Measurements from ENCODE around the gene TRIOBP. TPM values are rescaled to one million over a fixed set of nuclear protein-coding genes. Genes with fewer than 3 reads are reported as not detected.

Gene TRIOBP
- total RNA-seq, 1 donor from 2014 or later: 37.2 TPM

DNA sequence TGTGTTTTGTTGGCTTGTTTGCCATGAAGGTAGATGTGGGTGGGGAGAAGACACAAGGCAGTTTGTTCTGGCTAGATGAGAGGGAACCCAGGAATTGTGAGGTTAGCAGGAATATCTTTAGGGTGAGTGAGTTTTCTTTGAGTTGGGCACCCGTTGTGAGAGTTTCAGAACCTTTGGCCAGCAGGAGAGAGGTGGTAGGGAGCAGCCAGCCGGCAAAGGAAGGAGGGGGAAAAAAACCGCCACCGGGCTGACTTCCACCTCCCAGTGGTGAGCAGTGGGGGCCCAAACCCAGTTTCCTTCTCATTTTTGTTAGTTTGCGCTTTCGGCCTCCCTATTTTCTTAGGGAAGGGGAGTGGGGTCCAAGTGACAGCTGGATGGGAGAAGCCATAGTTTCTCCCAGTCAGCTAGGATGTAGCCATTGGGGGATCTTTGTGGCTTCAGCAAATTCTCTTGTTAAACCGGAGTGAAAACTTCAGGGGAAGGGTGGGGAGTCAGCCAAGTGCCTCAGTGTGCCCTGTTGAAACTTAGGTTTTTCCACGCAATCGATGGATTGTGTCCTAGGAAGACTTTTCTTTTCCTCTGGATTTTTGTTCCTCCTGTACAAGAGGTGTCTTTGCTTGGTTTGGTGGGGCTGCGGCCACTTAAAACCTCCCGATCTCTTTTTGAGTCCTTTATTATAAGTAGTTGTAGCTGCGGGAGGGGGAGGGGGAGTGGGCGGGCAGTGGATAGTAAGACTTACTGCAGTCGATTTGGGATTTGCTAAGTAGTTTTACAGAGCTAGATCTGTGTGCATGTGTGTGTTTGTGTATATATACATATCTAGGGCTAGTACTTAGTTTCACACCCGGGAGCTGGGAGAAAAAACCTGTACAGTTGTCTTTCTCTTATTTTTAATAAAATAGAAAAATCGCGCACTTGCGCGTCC is 109.8 kb downstream of the TRIOBP start:
- H3K9me3 Mint-ChIP-seq: no peaks in the 10 kb centered on the region
- peaks cover 3% of the 10 kb centered on the region for H3K36me3 Mint-ChIP-seq (ENCODE audit: low read depth)
- H3K27me3 Mint-ChIP-seq (ENCODE audit: low read depth): peaks cover 30% of the 10 kb centered on the region
- no peak for DNase-seq (ENCODE audit: low spot score)
- peak overlapping the region; percentile 25 for H3K27ac Mint-ChIP-seq
- peaks cover 39% of the 10 kb centered on the region for H3K4me1 Mint-ChIP-seq (ENCODE audit: low read depth)
- H3K4me3 Mint-ChIP-seq (ENCODE audit: low read depth): peak overlapping the region; percentile 77
- intact Hi-C loops (cut with micrococcal nuclease): loop anchor here (5.0 to 10.0 kb wide), 4 partner anchors 36 to 199 kb away; partner anchors contain the start of genes ANKRD54, GGA1 and LGALS1

DNA sequence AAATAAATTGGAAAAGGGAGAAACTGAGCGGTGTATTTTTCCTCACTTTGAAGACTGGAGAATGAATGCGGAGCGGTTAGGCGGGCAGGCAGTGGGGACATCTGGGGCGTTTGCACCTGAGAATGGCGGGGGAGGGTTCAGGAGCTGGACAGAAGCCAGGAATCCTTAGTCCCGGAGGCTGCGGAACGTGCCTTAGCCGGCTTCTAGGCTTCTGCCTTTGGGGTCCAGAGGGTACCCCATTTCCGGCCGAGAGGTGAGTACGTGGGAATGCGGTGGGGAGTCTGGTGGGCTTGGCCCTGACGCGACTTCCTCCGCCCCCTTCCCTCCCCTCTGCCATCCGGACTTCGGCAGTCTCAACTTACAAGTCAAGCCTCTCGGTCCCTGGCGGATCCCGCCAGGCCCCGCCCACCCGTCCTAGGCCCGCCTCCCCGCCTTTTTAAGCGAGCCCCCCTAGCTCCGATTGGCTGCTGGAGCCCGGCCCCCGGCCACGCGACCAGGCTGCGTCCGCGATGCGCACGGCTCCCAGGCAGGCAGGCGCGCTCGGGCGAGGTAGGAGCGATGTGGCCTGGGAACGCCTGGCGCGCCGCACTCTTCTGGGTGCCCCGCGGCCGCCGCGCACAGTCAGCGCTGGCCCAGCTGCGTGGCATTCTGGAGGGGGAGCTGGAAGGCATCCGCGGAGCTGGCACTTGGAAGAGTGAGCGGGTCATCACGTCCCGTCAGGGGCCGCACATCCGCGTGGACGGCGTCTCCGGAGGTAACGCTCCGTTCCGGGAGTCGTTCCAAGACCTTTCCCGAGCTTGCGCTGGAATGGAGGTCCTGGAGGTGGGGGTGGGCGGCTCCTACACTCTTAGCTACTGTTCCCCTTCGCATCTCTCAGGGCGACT is 110.8 kb downstream of the TRIOBP start, which contains the start of gene GCAT:
Gene GCAT, plus strand, starts transcription at position 525 of the 884 bp plus-strand sequence. Its CDS starts 34 bp downstream, at position 559.
- H3K27me3 Mint-ChIP-seq (ENCODE audit: low read depth): peaks cover 26% of the 10 kb centered on the region
- peaks cover 3% of the 10 kb centered on the region for H3K36me3 Mint-ChIP-seq (ENCODE audit: low read depth)
- intact Hi-C loops (cut with micrococcal nuclease): loop anchor here (5.0 to 10.0 kb wide), 4 partner anchors 35 to 200 kb away; partner anchors contain the start of genes ANKRD54, GGA1 and LGALS1
- H3K4me3 Mint-ChIP-seq (ENCODE audit: low read depth): peak within 1 kb of the TSS; percentile 77
- H3K9me3 Mint-ChIP-seq: no peaks in the 10 kb centered on the region
- peak; percentile 88 for DNase-seq (ENCODE audit: low spot score)
- peaks cover 36% of the 10 kb centered on the region for H3K4me1 Mint-ChIP-seq (ENCODE audit: low read depth)
- no peak within 1 kb of the TSS for H3K27ac Mint-ChIP-seq

DNA sequence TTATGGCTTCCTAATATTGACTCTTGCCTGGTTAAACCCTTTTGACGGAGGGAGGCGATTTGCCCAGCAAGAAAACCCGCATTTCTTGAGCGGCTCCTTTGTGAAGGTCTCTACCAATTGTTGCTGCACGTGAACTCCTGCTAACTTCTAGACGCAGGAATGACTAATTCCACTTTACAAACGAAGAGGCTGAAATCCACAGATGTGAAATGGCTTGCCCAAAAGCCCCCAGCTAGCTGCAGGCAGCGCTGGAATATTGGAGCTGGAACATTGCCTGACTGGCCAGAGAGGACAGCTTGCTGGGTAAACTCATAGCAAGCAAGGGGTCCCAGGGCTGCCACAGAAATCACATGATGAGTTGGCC is 111.4 kb downstream of the TRIOBP start:
- H3K27me3 Mint-ChIP-seq (ENCODE audit: low read depth): peaks cover 20% of the 10 kb centered on the region
- intact Hi-C loops (cut with micrococcal nuclease): loop anchor here (5.0 to 10.0 kb wide), 4 partner anchors 34 to 201 kb away; partner anchors contain the start of genes ANKRD54, GGA1 and LGALS1
- peaks cover 3% of the 10 kb centered on the region for H3K36me3 Mint-ChIP-seq (ENCODE audit: low read depth)
- H3K4me1 Mint-ChIP-seq (ENCODE audit: low read depth): peaks cover 30% of the 10 kb centered on the region
- H3K27ac Mint-ChIP-seq: no peak overlapping the region
- DNase-seq (ENCODE audit: low spot score): no peak
- H3K9me3 Mint-ChIP-seq: no peaks in the 10 kb centered on the region
- peak overlapping the region; percentile 77 for H3K4me3 Mint-ChIP-seq (ENCODE audit: low read depth)

DNA sequence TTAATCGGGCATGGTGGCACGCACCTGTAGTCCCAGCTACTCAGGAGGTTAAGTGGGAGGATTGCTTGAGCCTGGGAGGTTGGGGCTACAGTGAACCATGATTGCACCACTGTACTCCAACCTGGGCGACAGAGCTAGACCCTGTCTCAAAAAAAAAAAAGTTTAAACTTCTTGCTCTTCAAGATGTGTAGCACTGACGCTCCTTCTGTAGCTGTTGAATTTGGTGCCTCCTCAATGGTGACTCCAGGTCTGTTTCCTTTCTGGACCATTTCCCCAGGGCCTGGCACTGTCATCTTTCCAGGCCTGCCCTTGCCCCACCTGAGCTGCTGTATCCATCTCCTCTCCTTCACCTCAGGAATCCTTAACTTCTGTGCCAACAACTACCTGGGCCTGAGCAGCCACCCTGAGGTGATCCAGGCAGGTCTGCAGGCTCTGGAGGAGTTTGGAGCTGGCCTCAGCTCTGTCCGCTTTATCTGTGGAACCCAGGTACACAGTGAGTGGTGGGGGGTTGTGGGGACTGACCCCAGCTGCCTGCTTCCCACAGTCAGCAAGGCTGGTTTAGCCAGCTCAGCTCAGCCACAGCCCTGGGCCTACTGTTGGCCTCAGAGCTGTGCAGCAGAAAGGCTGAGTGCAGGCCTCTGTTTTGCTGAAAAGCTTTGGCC is 113.0 kb downstream of the TRIOBP start:
- Mint-ChIP-seq H3K36me3 (ENCODE audit: low read depth) (peaks cover 6% of the 10 kb centered on the region), H3K27ac (no peak overlapping the region), H3K4me3 (ENCODE audit: low read depth) (peak overlapping the region; percentile 60), H3K4me1 (ENCODE audit: low read depth) (peaks cover 23% of the 10 kb centered on the region), H3K9me3 (no peaks in the 10 kb centered on the region), H3K27me3 (ENCODE audit: low read depth) (peaks cover 12% of the 10 kb centered on the region)
- intact Hi-C loops (cut with micrococcal nuclease): loop anchor here (5.0 to 10.0 kb wide), 4 partner anchors 32 to 203 kb away; partner anchors contain the start of genes ANKRD54, GGA1 and LGALS1
- DNase-seq (ENCODE audit: low spot score): no peak

DNA sequence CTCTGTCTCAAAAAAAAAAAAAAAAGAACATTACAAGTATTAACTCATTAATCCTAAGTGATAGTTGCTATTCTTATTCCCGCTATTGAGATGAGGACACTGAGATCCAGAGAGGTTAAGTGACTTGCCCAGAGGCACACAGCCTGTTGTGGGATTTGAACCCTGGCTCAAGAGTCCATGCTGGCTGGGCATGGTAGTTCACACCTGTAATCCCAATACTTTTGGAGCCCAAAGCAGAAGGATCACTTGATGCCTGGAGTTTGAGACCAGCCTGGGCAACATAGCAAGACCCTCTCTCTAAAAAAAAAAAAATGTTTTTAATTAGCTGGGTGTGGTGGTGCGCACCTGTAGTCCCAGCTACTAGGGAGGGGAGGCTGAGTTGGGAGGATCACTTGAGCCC is 115.0 kb downstream of the TRIOBP start:
- peaks cover 4% of the 10 kb centered on the region for H3K27me3 Mint-ChIP-seq (ENCODE audit: low read depth)
- DNase-seq (ENCODE audit: low spot score): no peak
- no peak overlapping the region for H3K27ac Mint-ChIP-seq
- no peak overlapping the region for H3K4me3 Mint-ChIP-seq (ENCODE audit: low read depth)
- intact Hi-C loops (cut with micrococcal nuclease): no loop called here
- peaks cover 15% of the 10 kb centered on the region for H3K36me3 Mint-ChIP-seq (ENCODE audit: low read depth)
- peaks cover 10% of the 10 kb centered on the region for H3K4me1 Mint-ChIP-seq (ENCODE audit: low read depth)
- no peaks in the 10 kb centered on the region for H3K9me3 Mint-ChIP-seq

DNA sequence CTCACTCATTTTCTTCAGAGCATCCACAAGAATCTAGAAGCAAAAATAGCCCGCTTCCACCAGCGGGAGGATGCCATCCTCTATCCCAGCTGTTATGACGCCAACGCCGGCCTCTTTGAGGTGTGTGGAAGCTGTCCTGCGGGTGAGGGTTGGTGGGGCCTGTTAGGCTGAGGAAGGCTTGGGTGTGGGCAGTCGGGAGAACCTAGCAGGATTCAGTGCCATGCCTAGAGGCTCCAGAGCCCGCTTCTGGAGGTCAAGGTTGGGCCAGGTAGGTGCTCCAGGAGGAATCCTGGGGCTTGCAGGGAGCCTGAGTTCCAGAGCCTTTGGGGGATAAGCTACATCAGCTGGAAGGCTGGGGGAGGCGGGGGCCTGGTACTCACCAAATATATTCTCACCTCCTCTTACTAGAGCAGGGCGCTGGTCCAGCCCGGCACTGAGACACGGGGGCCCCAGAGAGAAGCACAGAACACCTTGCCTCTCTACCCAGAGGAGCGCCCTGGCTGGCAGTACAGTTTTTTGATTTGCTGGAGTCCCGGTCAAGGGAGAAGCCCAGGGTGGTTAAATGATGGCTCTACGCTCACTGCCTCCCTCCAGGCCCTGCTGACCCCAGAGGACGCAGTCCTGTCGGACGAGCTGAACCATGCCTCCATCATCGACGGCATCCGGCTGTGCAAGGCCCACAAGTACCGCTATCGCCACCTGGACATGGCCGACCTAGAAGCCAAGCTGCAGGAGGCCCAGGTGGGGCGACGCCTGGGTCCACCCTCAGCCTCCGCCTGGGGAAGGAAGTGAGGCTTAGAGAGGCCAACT is 116.2 kb downstream of the TRIOBP start:
- Mint-ChIP-seq H3K4me3 (ENCODE audit: low read depth) (no peak overlapping the region), H3K9me3 (no peaks in the 10 kb centered on the region), H3K36me3 (ENCODE audit: low read depth) (peaks cover 19% of the 10 kb centered on the region), H3K27me3 (ENCODE audit: low read depth) (no peaks in the 10 kb centered on the region), H3K27ac (no peak overlapping the region), H3K4me1 (ENCODE audit: low read depth) (peaks cover 11% of the 10 kb centered on the region)
- intact Hi-C loops (cut with micrococcal nuclease): no loop called here
- no peak for DNase-seq (ENCODE audit: low spot score)

DNA sequence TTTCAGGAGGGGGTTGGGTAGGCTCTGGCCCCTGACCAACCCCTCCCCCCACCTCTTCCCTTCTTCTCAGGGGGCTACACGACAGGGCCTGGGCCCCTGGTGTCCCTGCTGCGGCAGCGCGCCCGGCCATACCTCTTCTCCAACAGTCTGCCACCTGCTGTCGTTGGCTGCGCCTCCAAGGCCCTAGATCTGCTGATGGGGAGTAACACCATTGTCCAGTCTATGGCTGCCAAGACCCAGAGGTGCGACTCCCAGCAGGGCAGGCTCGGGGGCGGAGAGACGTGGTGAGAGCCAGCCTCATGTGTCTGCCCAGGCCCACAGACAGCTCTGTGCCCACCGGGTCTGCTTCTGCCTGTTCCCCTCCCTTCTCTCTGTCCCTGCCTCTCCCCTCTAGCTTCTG is 118.7 kb downstream of the TRIOBP start:
- peaks cover 11% of the 10 kb centered on the region for H3K4me1 Mint-ChIP-seq (ENCODE audit: low read depth)
- H3K9me3 Mint-ChIP-seq: no peaks in the 10 kb centered on the region
- H3K27ac Mint-ChIP-seq: no peak overlapping the region
- intact Hi-C loops (cut with micrococcal nuclease): no loop called here
- no peak for DNase-seq (ENCODE audit: low spot score)
- no peak overlapping the region for H3K4me3 Mint-ChIP-seq (ENCODE audit: low read depth)
- peaks cover 12% of the 10 kb centered on the region for H3K27me3 Mint-ChIP-seq (ENCODE audit: low read depth)
- peaks cover 16% of the 10 kb centered on the region for H3K36me3 Mint-ChIP-seq (ENCODE audit: low read depth)

DNA sequence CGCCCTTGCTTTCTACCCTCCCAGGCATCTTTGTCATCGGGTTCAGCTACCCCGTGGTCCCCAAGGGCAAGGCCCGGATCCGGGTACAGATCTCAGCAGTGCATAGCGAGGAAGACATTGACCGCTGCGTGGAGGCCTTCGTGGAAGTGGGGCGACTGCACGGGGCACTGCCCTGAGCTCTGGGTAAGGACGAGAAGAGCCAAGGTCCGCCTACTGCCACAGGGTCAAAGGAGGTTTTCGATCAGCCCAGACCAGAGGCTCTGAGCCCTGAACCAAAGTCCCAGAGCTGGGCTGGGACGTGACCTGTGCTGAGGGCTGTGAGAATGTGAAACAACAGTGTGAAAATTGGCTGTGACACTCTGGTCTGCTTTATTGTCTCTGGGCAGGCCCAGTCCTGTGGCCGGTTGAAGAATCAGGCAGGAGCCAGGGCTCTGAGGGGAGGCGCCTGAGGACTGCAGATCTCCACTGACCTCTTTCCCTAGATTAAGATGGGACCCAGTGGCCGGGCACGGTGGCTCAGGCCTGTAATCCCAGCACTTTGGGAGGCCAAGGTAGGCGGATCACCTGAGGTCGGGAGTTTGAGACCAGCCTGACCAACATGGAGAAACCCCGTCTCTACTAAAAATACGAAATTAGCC is 119.8 kb downstream of the TRIOBP start:
- H3K36me3 Mint-ChIP-seq (ENCODE audit: low read depth): peaks cover 16% of the 10 kb centered on the region
- intact Hi-C loops (cut with micrococcal nuclease): loop anchor here (1.0 to 2.0 kb wide), 2 partner anchors 28 to 47 kb away; partner anchors contain the start of gene ANKRD54
- no peak overlapping the region for H3K4me3 Mint-ChIP-seq (ENCODE audit: low read depth)
- DNase-seq (ENCODE audit: low spot score): no peak
- peaks cover 17% of the 10 kb centered on the region for H3K27me3 Mint-ChIP-seq (ENCODE audit: low read depth)
- H3K27ac Mint-ChIP-seq: no peak overlapping the region
- no peaks in the 10 kb centered on the region for H3K9me3 Mint-ChIP-seq
- peaks cover 11% of the 10 kb centered on the region for H3K4me1 Mint-ChIP-seq (ENCODE audit: low read depth)

DNA sequence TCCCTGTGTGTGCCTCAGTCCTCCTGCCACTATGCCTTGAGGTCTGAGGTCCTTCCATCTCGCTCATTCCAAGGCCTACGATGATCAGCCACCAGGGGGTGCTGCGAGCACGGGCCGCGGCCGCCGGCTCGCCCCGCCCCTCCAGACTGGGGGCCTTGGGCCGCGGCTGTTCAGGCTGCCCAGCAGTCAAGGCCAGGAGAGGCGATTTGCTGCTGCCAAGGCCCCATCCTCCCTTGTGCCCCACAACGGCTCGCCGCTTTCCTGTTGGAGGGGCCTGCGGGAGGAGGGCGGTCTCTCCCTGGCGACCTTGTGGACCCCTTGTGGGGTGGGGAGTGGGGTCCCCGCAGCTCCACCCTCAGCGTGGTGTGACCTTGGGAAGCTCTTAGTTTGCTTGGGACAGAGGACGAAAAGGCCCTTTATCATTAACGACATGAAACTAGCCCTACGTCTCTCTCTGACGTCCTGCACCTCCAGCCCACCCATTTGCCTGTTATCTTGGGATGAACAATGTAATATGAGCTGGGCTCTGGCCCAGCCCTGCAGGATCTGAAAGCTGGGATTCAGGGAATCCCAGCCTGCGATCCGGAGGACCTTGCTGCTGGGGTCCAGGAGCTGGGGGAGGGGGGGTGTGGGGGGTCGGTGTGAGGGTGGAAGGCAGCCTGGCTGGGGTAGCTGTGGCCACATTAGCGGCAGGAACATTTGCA is 121.0 kb downstream of the TRIOBP start:
- Mint-ChIP-seq H3K27me3 (ENCODE audit: low read depth) (peaks cover 22% of the 10 kb centered on the region), H3K36me3 (ENCODE audit: low read depth) (peaks cover 16% of the 10 kb centered on the region), H3K4me1 (ENCODE audit: low read depth) (peaks cover 11% of the 10 kb centered on the region), H3K9me3 (no peaks in the 10 kb centered on the region), H3K4me3 (ENCODE audit: low read depth) (no peak overlapping the region), H3K27ac (no peak overlapping the region)
- DNase-seq (ENCODE audit: low spot score): peak; percentile 73
- intact Hi-C loops (cut with micrococcal nuclease): loop anchor here (1.0 to 2.0 kb wide), 2 partner anchors 27 to 45 kb away; partner anchors contain the start of gene ANKRD54

DNA sequence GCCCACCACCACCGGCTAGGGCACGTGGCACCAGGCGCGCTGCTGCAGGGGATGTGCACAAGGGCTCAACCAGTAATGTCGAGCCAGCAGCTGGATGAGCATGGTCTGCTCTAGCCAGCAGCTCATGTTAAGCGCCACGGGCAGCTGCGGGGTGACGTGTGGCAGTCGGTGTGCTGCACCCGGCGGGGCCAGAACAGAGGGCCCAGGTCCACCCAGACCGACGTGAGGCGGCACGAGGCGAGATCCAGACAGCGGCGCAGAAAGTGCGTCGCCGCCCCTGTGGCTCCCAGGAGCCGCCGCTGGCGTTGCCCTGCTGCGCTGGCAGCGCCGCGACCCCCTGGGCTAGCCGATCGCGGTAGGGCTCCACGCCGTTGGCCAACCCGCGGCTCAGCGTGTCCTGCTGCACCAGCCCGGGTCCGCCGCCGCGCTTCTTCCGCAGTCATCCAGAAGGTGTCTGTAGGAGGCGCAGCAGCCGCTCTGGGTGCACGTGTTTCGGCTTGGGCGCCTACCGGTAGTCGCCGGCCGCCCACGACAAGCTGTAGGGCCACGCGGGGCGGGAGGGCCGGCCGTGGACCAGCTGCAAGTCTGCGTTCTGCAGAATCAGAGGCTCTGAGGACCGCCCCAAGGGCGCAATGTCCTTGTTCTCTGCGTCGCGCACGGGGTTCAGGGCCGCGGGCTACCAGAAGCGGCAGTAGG is 121.7 kb downstream of the TRIOBP start:
- intact Hi-C loops (cut with micrococcal nuclease): no loop called here
- peak; percentile 68 for DNase-seq (ENCODE audit: low spot score)
- peaks cover 13% of the 10 kb centered on the region for H3K36me3 Mint-ChIP-seq (ENCODE audit: low read depth)
- peak overlapping the region; percentile 51 for H3K4me3 Mint-ChIP-seq (ENCODE audit: low read depth)
- peaks cover 29% of the 10 kb centered on the region for H3K27me3 Mint-ChIP-seq (ENCODE audit: low read depth)
- no peak overlapping the region for H3K27ac Mint-ChIP-seq
- peaks cover 11% of the 10 kb centered on the region for H3K4me1 Mint-ChIP-seq (ENCODE audit: low read depth)
- H3K9me3 Mint-ChIP-seq: no peaks in the 10 kb centered on the region
